Gastrocnemius medialis (tissue), 4 donors: ENCODE data around the gene FUZ. TPM values are rescaled to one million over a fixed set of nuclear protein-coding genes. Genes with fewer than 3 reads are reported as not detected.
A peak's percentile ranks its signal among the peaks of the same experiment; 100 is the strongest.
"Not testable (repeated sequence)": the region's sequence is repeated elsewhere in the genome, so short reads cannot be mapped to it uniquely, and the experiment has no call there.

ENCODE experiments used
- ATAC-seq, 2 donors: fragments of 150-250 bp; one replicate each; pipeline ENCODE4 v1.9.1; 2016
- DNase-seq, 2 donors: peaks; one replicate each; pipeline ENCODE4 v3.0.0-alpha.2; 2019
- H3K27ac ChIP-seq, 4 donors: fragments of 200-600 bp; sonication (generic); 1 replicate in 1 of 4; 2 replicates in 3 of 4; pipeline ENCODE4 v1.5.1; 2016 to 2018; ENCODE audit warnings: mild to moderate bottlenecking in 2 of 4, moderate library complexity in 1 of 4
- H3K27me3 ChIP-seq, 3 donors: fragments of 200-600 bp; sonication (generic) in 2 of 3; 1 replicate in 1 of 3; 2 replicates in 2 of 3; pipeline versions ENCODE4 v1.5.1 to v1.6.0; 2016 to 2019; ENCODE audit warnings: mild to moderate bottlenecking in 1 of 3, moderate library complexity in 1 of 3
- H3K36me3 ChIP-seq, 2 donors: fragments of 200-600 bp; sonication (generic) in 1 of 2; one replicate each; pipeline ENCODE4 v1.5.1; 2017 to 2018
- H3K4me1 ChIP-seq, 2 donors: fragments of 200-600 bp; sonication (generic) in 1 of 2; one replicate each; pipeline ENCODE4 v1.5.1; 2016 to 2017; ENCODE audit warnings: mild to moderate bottlenecking in 2 of 2
- H3K4me3 ChIP-seq, 4 donors: fragments of 200-600 bp; sonication (generic) in 3 of 4; 1 replicate in 1 of 4; 2 replicates in 3 of 4; pipeline ENCODE4 v1.5.1; 2016 to 2019; ENCODE audit warnings: mild to moderate bottlenecking in 2 of 4
- H3K9me3 ChIP-seq, 3 donors: fragments of 200-600 bp; sonication (generic) in 2 of 3; 1 replicate in 1 of 3; 2 replicates in 2 of 3; pipeline ENCODE4 v1.5.1; 2016 to 2019
- CTCF ChIP-seq, 5 experiments: fragments of 450-650 bp in 3 of 5; fragments of 200-600 bp in 2 of 5; sonication (generic) in 2 of 5; IDR thresholded peaks in 4 of 5; conservative IDR thresholded peaks in 1 of 5; 1 replicate in 4 of 5; 2 replicates in 1 of 5; pipeline ENCODE4 v1.5.1; 2016 to 2019; ENCODE audit warnings: antibody characterized with exemption in 5 of 5, mild to moderate bottlenecking in 3 of 5, moderate library complexity in 3 of 5
- POLR2A ChIP-seq, 2 donors: fragments of 450-650 bp; IDR thresholded peaks; one replicate each; pipeline ENCODE4 v1.6.1; 2017; ENCODE audit warnings: antibody characterized with exemption in 2 of 2, mild to moderate bottlenecking in 2 of 2, moderate library complexity in 2 of 2
- in situ Hi-C, 4 donors: fragments of 200-750 bp; cut with MboI; loops; one replicate each; pipeline versions ENCODE4 v1.15.0 to v1.8.0; 2017; ENCODE audit warnings: low sequenced_read_pairs in 4 of 4
- intact Hi-C: fragments of 100-400 bp; cut with DNase I; formaldehyde crosslinking; loops from one replicate; pipeline ENCODE4 v1.15.1; 2023; ENCODE audit warnings: low total_unique reads
- total RNA-seq, 4 donors: library from RNA; depleted of rRNA; stranded (reverse); fragments of >200 nt; gene quantifications; one replicate each; pipeline versions ENCODE4 v1.1.0 to v1.2.3, GENCODE V29; 2016

The FUZ gene
- total RNA-seq, 4 donors from 2014 or later, result 14.2 to 35.5 (median 26.0) TPM

- in situ Hi-C loops, result no loop called here
- H3K36me3 ChIP-seq, result peaks cover 0 to 26% of the 10 kb centered on the region in 2 donors
- no peak overlapping the region for H3K4me3 ChIP-seq
- H3K27ac ChIP-seq, result peak overlapping the region in 2 of 4 donors; percentile 22 to 96
- no peaks in the 10 kb centered on the region for H3K9me3 ChIP-seq
- DNase-seq, result no peak
- no peak for ATAC-seq
- no peak for TF ChIP-seq CTCF (IDR thresholded peaks at IDR 0.05 in 4 of 5, conservative IDR thresholded peaks at IDR 0.05 in 1 of 5)
- TF ChIP-seq POLR2A (IDR thresholded peaks at IDR 0.05), result no peak
- no peaks in the 10 kb centered on the region for H3K27me3 ChIP-seq
- H3K4me1 ChIP-seq, result peaks cover 11 to 33% of the 10 kb centered on the region in 2 donors
- intact Hi-C loops, result no loop called here
These were observed 11.6 kb upstream of the FUZ start for GRCh38 chr19:49824662-49825061.

GRCh38 chr19:49823472-49823871 lies 10.4 kb upstream of the FUZ start:
- no peaks in the 10 kb centered on the region for H3K9me3 ChIP-seq
- H3K27me3 ChIP-seq, result no peaks in the 10 kb centered on the region
- no peak for ATAC-seq
- DNase-seq, result no peak
- no peak for TF ChIP-seq CTCF (IDR thresholded peaks at IDR 0.05 in 4 of 5, conservative IDR thresholded peaks at IDR 0.05 in 1 of 5)
- TF ChIP-seq POLR2A (IDR thresholded peaks at IDR 0.05), result no peak
- in situ Hi-C loops (no loop called here), intact Hi-C loops (no loop called here)
- peaks cover 0 to 26% of the 10 kb centered on the region in 2 donors for H3K36me3 ChIP-seq
- peak overlapping the region in 1 of 4 donors; percentile 23 for H3K27ac ChIP-seq
- H3K4me1 ChIP-seq, result peaks cover 12 to 31% of the 10 kb centered on the region in 2 donors
- H3K4me3 ChIP-seq, result no peak overlapping the region

- ATAC-seq (no peak), DNase-seq (no peak)
- peaks cover 0 to 26% of the 10 kb centered on the region in 2 donors for H3K36me3 ChIP-seq
- peaks cover 17 to 18% of the 10 kb centered on the region in 2 donors for H3K4me1 ChIP-seq
- intact Hi-C loops, result no loop called here
- no peak for TF ChIP-seq POLR2A (IDR thresholded peaks at IDR 0.05)
- TF ChIP-seq CTCF (IDR thresholded peaks at IDR 0.05 in 4 of 5, conservative IDR thresholded peaks at IDR 0.05 in 1 of 5), result no peak
- no peak overlapping the region for H3K4me3 ChIP-seq
- peak overlapping the region; percentile 94 to 99 (median 97) for H3K27ac ChIP-seq
- in situ Hi-C loops, result no loop called here
- no peaks in the 10 kb centered on the region for H3K27me3 ChIP-seq
- H3K9me3 ChIP-seq, result no peaks in the 10 kb centered on the region
These were observed 7.0 kb upstream of the FUZ start for GRCh38 chr19:49820125-49820524.

- H3K36me3 ChIP-seq, result peaks cover 0 to 26% of the 10 kb centered on the region in 2 donors
- not testable (repeated sequence) for H3K9me3 ChIP-seq, H3K27me3 ChIP-seq, DNase-seq, ATAC-seq
- peak overlapping the region in 3 of 4 donors; percentile 78 to 96 (median 90) for H3K4me3 ChIP-seq
- H3K4me1 ChIP-seq, result peaks cover 17 to 18% of the 10 kb centered on the region in 2 donors
- intact Hi-C loops (loop anchor here (10.0 kb wide), 1 partner anchor 825 kb away; the partner anchor contains the start of genes GYS1 and RUVBL2), in situ Hi-C loops (loop anchor here in 2 of 4 donors (10.0 kb wide), 1 partner anchor 55 kb away; the partner anchor contains the start of genes AKT1S1 (in 2 of the 2) and TBC1D17 (in 2 of the 2))
- peak overlapping the region; percentile 94 to 99 (median 97) for H3K27ac ChIP-seq
These were observed 6.5 kb upstream of the FUZ start for GRCh38 chr19:49819452-49820115.

- Histone ChIP-seq H3K36me3 (peaks cover 0 to 22% of the 10 kb centered on the region in 2 donors), H3K27me3 (no peaks in the 10 kb centered on the region), H3K4me1 (peaks cover 17 to 22% of the 10 kb centered on the region in 2 donors), H3K4me3 (peak overlapping the region; percentile 78 to 96 (median 86)), H3K9me3 (no peaks in the 10 kb centered on the region), H3K27ac (peak overlapping the region; percentile 94 to 99 (median 97))
- ATAC-seq (no peak), DNase-seq (no peak)
- intact Hi-C loops, result loop anchor here (10.0 kb wide), 1 partner anchor 824 kb away; the partner anchor contains the start of genes GYS1 and RUVBL2
- no peak for TF ChIP-seq CTCF (IDR thresholded peaks at IDR 0.05 in 4 of 5, conservative IDR thresholded peaks at IDR 0.05 in 1 of 5)
- no peak for TF ChIP-seq POLR2A (IDR thresholded peaks at IDR 0.05)
- in situ Hi-C loops, result loop anchor here in 2 of 4 donors (10.0 kb wide), 1 partner anchor 56 kb away; the partner anchor contains the start of genes AKT1S1 (in 2 of the 2) and TBC1D17 (in 2 of the 2)
These were observed 5.7 kb upstream of the FUZ start for GRCh38 chr19:49818649-49819370.
